Skeletal muscle tissue (tissue), 5 donors: ENCODE results near the gene PIGP. TPM values are rescaled to one million over a fixed set of nuclear protein-coding genes. Genes with fewer than 3 reads are reported as not detected.
"Not testable (repeated sequence)": the region's sequence is repeated elsewhere in the genome, so short reads cannot be mapped to it uniquely, and the experiment has no call there.

Experiments used
- H3K27ac ChIP-seq: one replicate; pipeline ENCODE4 v1.7.0; 2013; ENCODE audit warnings: mild to moderate bottlenecking, low read depth, low read length, inconsistent platforms
- H3K27me3 ChIP-seq, 3 donors: one replicate each; pipeline ENCODE4 v1.7.0; 2013; ENCODE audit warnings: low read length in 3 of 3; ENCODE audit not compliant: control insufficient read depth in 3 of 3, insufficient read depth in 3 of 3
- H3K36me3 ChIP-seq, 3 donors: one replicate each; pipeline ENCODE4 v1.7.0; 2013; ENCODE audit warnings: low read length in 3 of 3; ENCODE audit not compliant: control insufficient read depth in 3 of 3, insufficient read depth in 3 of 3
- H3K4me1 ChIP-seq, 3 donors: one replicate each; pipeline ENCODE4 v1.7.0; 2013; ENCODE audit warnings: low read length in 3 of 3, mild to moderate bottlenecking in 3 of 3; ENCODE audit not compliant: control insufficient read depth in 3 of 3, insufficient read depth in 3 of 3
- H3K4me3 ChIP-seq, 3 donors: one replicate each; pipeline ENCODE4 v1.7.0; 2013; ENCODE audit warnings: low read length in 3 of 3
- H3K9ac ChIP-seq, 3 donors: one replicate each; pipeline ENCODE4 v1.7.0; 2013; ENCODE audit warnings: low read length in 3 of 3, mild to moderate bottlenecking in 3 of 3, moderate library complexity in 2 of 3, low read depth in 1 of 3
- H3K9me3 ChIP-seq, 3 donors: one replicate each; pipeline ENCODE4 v1.7.0; 2013; ENCODE audit warnings: low read length in 3 of 3; ENCODE audit not compliant: control insufficient read depth in 3 of 3
- small RNA-seq: library from RNA; depleted of rRNA; stranded (forward); fragments of <200 nt; gene quantifications from one replicate; pipeline ENCODE3, GENCODE V24; 2014
- total RNA-seq: library from RNA; depleted of rRNA; stranded (reverse); fragments of >200 nt; gene quantifications from one replicate; pipeline ENCODE4 v1.2.3, GENCODE V29; 2014
- donor health status: Osteomylitis.

The PIGP gene
- total RNA-seq, 1 donor from 2014 or later: 11.5 TPM

DNA sequence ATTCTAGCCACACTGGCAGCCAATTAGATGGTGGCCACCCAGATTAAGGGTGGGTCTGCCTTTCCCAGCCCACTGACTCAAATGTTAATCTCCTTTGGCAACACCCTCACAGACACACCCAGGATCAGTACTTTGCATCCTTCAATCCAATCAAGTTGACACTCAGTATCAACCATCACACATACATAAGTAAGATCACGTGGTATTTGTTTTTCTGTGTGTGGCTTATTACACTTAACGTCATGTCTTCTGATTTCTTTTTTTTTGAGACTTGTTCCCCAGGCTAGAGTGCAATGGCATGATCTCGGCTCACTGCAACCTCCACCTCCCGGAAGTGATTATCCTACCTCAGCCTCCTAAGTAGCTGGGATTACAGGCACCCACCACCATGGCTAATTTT lies 38.5 kb downstream of the PIGP start:
- H3K9ac ChIP-seq, H3K4me1 ChIP-seq, H3K36me3 ChIP-seq, H3K27ac ChIP-seq, H3K4me3 ChIP-seq, H3K9me3 ChIP-seq, H3K27me3 ChIP-seq: not testable (repeated sequence)

GRCh38 chr21:37032877-37033471 lies 39.9 kb downstream of the PIGP start:
- no peaks in the 10 kb centered on the region for H3K4me1 ChIP-seq
- H3K9ac ChIP-seq: no peak overlapping the region
- no peak overlapping the region for H3K4me3 ChIP-seq
- H3K36me3 ChIP-seq: no peaks in the 10 kb centered on the region
- H3K9me3 ChIP-seq: no peaks in the 10 kb centered on the region
- H3K27ac ChIP-seq: no peak overlapping the region
- no peaks in the 10 kb centered on the region for H3K27me3 ChIP-seq

DNA sequence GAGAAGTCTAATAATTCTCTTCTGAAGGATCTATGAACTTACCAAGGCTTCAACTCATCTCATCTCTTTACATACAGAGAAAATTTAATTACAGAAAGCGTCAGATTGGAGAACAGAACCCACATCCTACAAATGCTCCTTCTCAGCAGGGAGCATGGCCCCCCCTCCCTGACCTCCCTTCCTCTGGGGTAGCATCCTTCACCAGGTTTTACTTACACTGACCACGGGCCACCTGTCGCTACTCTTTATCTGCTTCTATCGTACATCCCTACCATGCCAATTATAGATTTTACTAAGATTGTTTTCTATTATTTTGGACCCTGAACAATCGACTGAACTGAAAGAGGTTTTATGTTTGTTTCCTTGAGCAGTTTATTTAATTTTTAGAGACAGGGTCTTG lies 40.6 kb downstream of the PIGP start:
- Histone ChIP-seq H3K9ac (no peak overlapping the region), H3K36me3 (no peaks in the 10 kb centered on the region), H3K4me3 (no peak overlapping the region), H3K4me1 (no peaks in the 10 kb centered on the region), H3K27ac (no peak overlapping the region), H3K27me3 (no peaks in the 10 kb centered on the region), H3K9me3 (no peaks in the 10 kb centered on the region)

- H3K4me1 ChIP-seq: no peaks in the 10 kb centered on the region
- no peaks in the 10 kb centered on the region for H3K27me3 ChIP-seq
- H3K4me3 ChIP-seq: no peak overlapping the region
- no peak overlapping the region for H3K27ac ChIP-seq
- no peak overlapping the region for H3K9ac ChIP-seq
- H3K9me3 ChIP-seq: no peaks in the 10 kb centered on the region
- no peaks in the 10 kb centered on the region for H3K36me3 ChIP-seq
Observed at GRCh38 chr21:37030864-37031263, 42.0 kb downstream of the PIGP start.

- no peak overlapping the region for H3K27ac ChIP-seq
- no peak overlapping the region for H3K9ac ChIP-seq
- H3K4me1 ChIP-seq: no peaks in the 10 kb centered on the region
- no peaks in the 10 kb centered on the region for H3K9me3 ChIP-seq
- no peaks in the 10 kb centered on the region for H3K27me3 ChIP-seq
- no peaks in the 10 kb centered on the region for H3K36me3 ChIP-seq
- no peak overlapping the region for H3K4me3 ChIP-seq
Observed at GRCh38 chr21:37028570-37028969, 44.3 kb downstream of the PIGP start.

- H3K36me3 ChIP-seq: no peaks in the 10 kb centered on the region
Observed at GRCh38 chr21:37026499-37026898, 46.4 kb downstream of the PIGP start.

GRCh38 chr21:37017951-37018679 lies 54.8 kb downstream of the PIGP start:
- no peak overlapping the region for H3K27ac ChIP-seq
- no peak overlapping the region for H3K4me3 ChIP-seq
- no peaks in the 10 kb centered on the region for H3K36me3 ChIP-seq
- no peaks in the 10 kb centered on the region for H3K9me3 ChIP-seq
- peaks cover 0 to 6% (median 6%) of the 10 kb centered on the region in 3 donors for H3K27me3 ChIP-seq
- H3K4me1 ChIP-seq: no peaks in the 10 kb centered on the region
- H3K9ac ChIP-seq: no peak overlapping the region

More at GRCh38 chr21:37026499-37026898, 46.4 kb downstream of the PIGP start:
- Histone ChIP-seq H3K27me3 (no peaks in the 10 kb centered on the region), H3K27ac (no peak overlapping the region), H3K4me1 (no peaks in the 10 kb centered on the region), H3K9me3 (no peaks in the 10 kb centered on the region), H3K4me3 (no peak overlapping the region), H3K9ac (no peak overlapping the region)

Small RNA genes within 50 kb of the gene (small RNA-seq; reads per million reads assigned to genes)
- gene RNU6-696P: not detected

Other genes with a start within 250 kb of the PIGP start
- 18.8 TPM for gene HLCS, start 106.4 kb downstream of the PIGP start, total RNA-seq
- not detected for gene RIPPLY3, start 66.4 kb downstream of the PIGP start, total RNA-seq
- 262 TPM for gene TTC3, start 183 bp upstream of the PIGP start, total RNA-seq
- 27.7 TPM for gene VPS26C, start 194.3 kb upstream of the PIGP start, total RNA-seq